Epithelial cell of proximal tubule (primary cell): ENCODE results near the gene GALNT9. TPM values are rescaled to one million over a fixed set of nuclear protein-coding genes. Genes with fewer than 3 reads are reported as not detected.
A peak's percentile ranks its signal among the peaks of the same experiment; 100 is the strongest.

Experiments
- DNase-seq: peaks from one replicate; pipeline ENCODE4 v3.0.0-alpha.2; 2011; ENCODE audit warnings: low read depth
- H3K4me3 ChIP-seq: 2 replicates; pipeline ENCODE4 v1.5.1; 2011; ENCODE audit warnings: low read depth, mild to moderate bottlenecking, low read length
- CTCF ChIP-seq: conservative IDR thresholded peaks from 2 replicates; pipeline ENCODE4 v1.5.1; 2012; ENCODE audit warnings: low read depth, mild to moderate bottlenecking, low read length
- total RNA-seq: library from RNA; depleted of rRNA; stranded (reverse); fragments of >200 nt; gene quantifications from 2 replicates; pipeline ENCODE4 v1.2.3, GENCODE V29; 2015

The GALNT9 gene
- total RNA-seq, 1 donor from 2014 or later: not detected

GRCh38 chr12:132190012-132190755, 139.2 kb downstream of the GALNT9 start:
- DNase-seq: no peak
- H3K4me3 ChIP-seq: peak overlapping the region; percentile 59
- no peak for TF ChIP-seq CTCF

GRCh38 chr12:132189378-132190011, 139.9 kb downstream of the GALNT9 start:
- TF ChIP-seq CTCF: no peak
- H3K4me3 ChIP-seq: peak overlapping the region; percentile 59
- no peak for DNase-seq

GRCh38 chr12:132188916-132189325, 140.5 kb downstream of the GALNT9 start:
- DNase-seq: no peak
- no peak for TF ChIP-seq CTCF
- peak overlapping the region; percentile 59 for H3K4me3 ChIP-seq

GRCh38 chr12:132188451-132188901, 140.9 kb downstream of the GALNT9 start:
- no peak for TF ChIP-seq CTCF
- H3K4me3 ChIP-seq: no peak overlapping the region
- DNase-seq: no peak

GRCh38 chr12:132187646-132188450, 141.5 kb downstream of the GALNT9 start:
- H3K4me3 ChIP-seq: no peak overlapping the region
- TF ChIP-seq CTCF: no peak
- no peak for DNase-seq

GRCh38 chr12:132186857-132187620, 142.3 kb downstream of the GALNT9 start:
- no peak for DNase-seq
- H3K4me3 ChIP-seq: no peak overlapping the region
- no peak for TF ChIP-seq CTCF
